Measurements from ENCODE around the gene RAC2. TPM values are rescaled to one million over a fixed set of nuclear protein-coding genes. Genes with fewer than 3 reads are reported as not detected.
A peak's percentile ranks its signal among the peaks of the same experiment; 100 is the strongest.
"Not testable (repeated sequence)": the region's sequence is repeated elsewhere in the genome, so short reads cannot be mapped to it uniquely, and the experiment has no call there.

RAC2 gene
- total and polyA plus RNA-seq, 11 donors: 1.3 to 60.5 (median 3.8) TPM

GRCh38 chr22:37235897-37236607, 8.0 kb downstream of the RAC2 start:
- no peaks in the 10 kb centered on the region for H3K9me3 ChIP-seq
- peaks cover 0 to 50% (median 0%) of the 10 kb centered on the region in 9 donors for H3K36me3 ChIP-seq
- no peak for DNase-seq
- H3K27me3 ChIP-seq: peaks cover 5 to 80% (median 36%) of the 10 kb centered on the region in 9 donors
- H3K4me3 ChIP-seq: no peak overlapping the region
- no peak for TF ChIP-seq CTCF (IDR thresholded peaks at IDR 0.05)
- TF ChIP-seq POLR2A (IDR thresholded peaks at IDR 0.05): no peak
- H3K27ac ChIP-seq: peak overlapping the region in 1 of 12 donors; percentile 49
- no peak for ATAC-seq
- 75 to 94% (median 91%) methylated on average over 3 of the region's 3 CpGs for WGBS, 4 donors
- peaks cover 0 to 82% (median 0%) of the 10 kb centered on the region in 12 donors for H3K4me1 ChIP-seq
- intact Hi-C loops (cut with DNase I): no loop called here

GRCh38 chr22:37234736-37235711, 9.0 kb downstream of the RAC2 start:
- intact Hi-C loops (cut with DNase I): no loop called here
- peak overlapping the region in 1 of 12 donors; percentile 13 for H3K27ac ChIP-seq
- ATAC-seq (no peak), DNase-seq (no peak)
- peaks cover 5 to 77% (median 31%) of the 10 kb centered on the region in 9 donors for H3K27me3 ChIP-seq
- peaks cover 0 to 39% (median 0%) of the 10 kb centered on the region in 9 donors for H3K36me3 ChIP-seq
- H3K9me3 ChIP-seq: no peaks in the 10 kb centered on the region
- no peak overlapping the region for H3K4me3 ChIP-seq
- peaks cover 0 to 84% (median 0%) of the 10 kb centered on the region in 12 donors for H3K4me1 ChIP-seq
- no peak for TF ChIP-seq CTCF (IDR thresholded peaks at IDR 0.05)
- no peak for TF ChIP-seq POLR2A (IDR thresholded peaks at IDR 0.05)
- 80 to 85% (median 83%) methylated on average over 16 of the region's 16 CpGs for WGBS, 4 donors

- no peak for DNase-seq
- TF ChIP-seq CTCF (IDR thresholded peaks at IDR 0.05) (no peak), POLR2A (IDR thresholded peaks at IDR 0.05) (no peak)
- 43 to 54% (median 49%) methylated on average over 25 to 27 of the region's 27 CpGs for WGBS, 4 donors
Observed at GRCh38 chr22:37233751-37234631, 10.1 kb downstream of the RAC2 start.

GRCh38 chr22:37233371-37233750, 10.7 kb downstream of the RAC2 start:
- DNase-seq; intact Hi-C loops (cut with DNase I); H3K4me3 ChIP-seq; H3K27ac ChIP-seq; ATAC-seq; H3K9me3 ChIP-seq: not testable (repeated sequence)
- 83 to 86% (median 84%) methylated on average over 12 of the region's 12 CpGs for WGBS, 4 donors
- Histone ChIP-seq H3K4me1 (peaks cover 0 to 91% (median 0%) of the 10 kb centered on the region in 12 donors), H3K27me3 (peaks cover 5 to 67% (median 30%) of the 10 kb centered on the region in 9 donors), H3K36me3 (peaks cover 0 to 35% (median 0%) of the 10 kb centered on the region in 9 donors)

More at GRCh38 chr22:37233751-37234631, 10.1 kb downstream of the RAC2 start:
- H3K9me3 ChIP-seq: no peaks in the 10 kb centered on the region
- peak overlapping the region in 1 of 12 donors; percentile 20 for H3K27ac ChIP-seq
- H3K4me1 ChIP-seq: peaks cover 0 to 90% (median 0%) of the 10 kb centered on the region in 12 donors
- H3K4me3 ChIP-seq: no peak overlapping the region
- ATAC-seq: no peak
- H3K27me3 ChIP-seq: peaks cover 5 to 70% (median 31%) of the 10 kb centered on the region in 9 donors
- intact Hi-C loops (cut with DNase I): no loop called here
- H3K36me3 ChIP-seq: peaks cover 0 to 35% (median 0%) of the 10 kb centered on the region in 9 donors
